ENCODE results near the gene SMARCA1. TPM values are rescaled to one million over a fixed set of nuclear protein-coding genes. Genes with fewer than 3 reads are reported as not detected.

The SMARCA1 gene, protein sequence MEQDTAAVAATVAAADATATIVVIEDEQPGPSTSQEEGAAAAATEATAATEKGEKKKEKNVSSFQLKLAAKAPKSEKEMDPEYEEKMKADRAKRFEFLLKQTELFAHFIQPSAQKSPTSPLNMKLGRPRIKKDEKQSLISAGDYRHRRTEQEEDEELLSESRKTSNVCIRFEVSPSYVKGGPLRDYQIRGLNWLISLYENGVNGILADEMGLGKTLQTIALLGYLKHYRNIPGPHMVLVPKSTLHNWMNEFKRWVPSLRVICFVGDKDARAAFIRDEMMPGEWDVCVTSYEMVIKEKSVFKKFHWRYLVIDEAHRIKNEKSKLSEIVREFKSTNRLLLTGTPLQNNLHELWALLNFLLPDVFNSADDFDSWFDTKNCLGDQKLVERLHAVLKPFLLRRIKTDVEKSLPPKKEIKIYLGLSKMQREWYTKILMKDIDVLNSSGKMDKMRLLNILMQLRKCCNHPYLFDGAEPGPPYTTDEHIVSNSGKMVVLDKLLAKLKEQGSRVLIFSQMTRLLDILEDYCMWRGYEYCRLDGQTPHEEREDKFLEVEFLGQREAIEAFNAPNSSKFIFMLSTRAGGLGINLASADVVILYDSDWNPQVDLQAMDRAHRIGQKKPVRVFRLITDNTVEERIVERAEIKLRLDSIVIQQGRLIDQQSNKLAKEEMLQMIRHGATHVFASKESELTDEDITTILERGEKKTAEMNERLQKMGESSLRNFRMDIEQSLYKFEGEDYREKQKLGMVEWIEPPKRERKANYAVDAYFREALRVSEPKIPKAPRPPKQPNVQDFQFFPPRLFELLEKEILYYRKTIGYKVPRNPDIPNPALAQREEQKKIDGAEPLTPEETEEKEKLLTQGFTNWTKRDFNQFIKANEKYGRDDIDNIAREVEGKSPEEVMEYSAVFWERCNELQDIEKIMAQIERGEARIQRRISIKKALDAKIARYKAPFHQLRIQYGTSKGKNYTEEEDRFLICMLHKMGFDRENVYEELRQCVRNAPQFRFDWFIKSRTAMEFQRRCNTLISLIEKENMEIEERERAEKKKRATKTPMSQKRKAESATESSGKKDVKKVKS
- total RNA-seq (2021) (46.1 to 57.3 TPM (median 54.9 TPM) in 3 replicates), Bru-seq, nascent RNA (percentile 83 among the genes with signal in this experiment)
- long read RNA-seq, experiment 1, full-length matches to known transcripts, result 285 of 463 reads
- long read RNA-seq, experiment 1, partial matches to known transcripts, result 51 of 463 reads
- long read RNA-seq, experiment 1, other reads (novel, unspliced or antisense), result 127 of 463 reads
- long read RNA-seq, experiment 2, full-length matches to known transcripts, result 20 of 87 reads
- long read RNA-seq, experiment 2, partial matches to known transcripts, result 31 of 87 reads
- long read RNA-seq, experiment 2, other reads (novel, unspliced or antisense), result 36 of 87 reads
- long read RNA-seq, experiment 3, transcript SMARCA1-201 (25 exons, 3,564 nt), result major isoform, 7 of 24 reads
- long read RNA-seq, experiment 3, partial matches to known transcripts, result 7 of 24 reads
- long read RNA-seq, experiment 3, other reads (novel, unspliced or antisense), result 6 of 24 reads

- CTCF ChIA-PET, result interaction anchor here (0.6 kb wide), 1 partner anchor 17 kb away, joined by 4 read pairs; the partner anchor contains the start of gene OCRL
- peak within 1 kb of the TSS; percentile 85 for H3K4me3 Mint-ChIP-seq
- peaks cover 5% of the 10 kb centered on the region for H3K9me3 Mint-ChIP-seq
- DNase-seq (ENCODE audit: low spot score), result peak; percentile 39
- H3K4me1 Mint-ChIP-seq, result peaks cover 10% of the 10 kb centered on the region
- H3K27me3 Mint-ChIP-seq (ENCODE audit: low read depth), result peaks cover 3% of the 10 kb centered on the region; the same call in 1 of the 2 replicates
- no peak for TF ChIP-seq ERG (CRISPR knock-in tag; IDR thresholded peaks at IDR 0.05)
- TF ChIP-seq, protein P1, sequence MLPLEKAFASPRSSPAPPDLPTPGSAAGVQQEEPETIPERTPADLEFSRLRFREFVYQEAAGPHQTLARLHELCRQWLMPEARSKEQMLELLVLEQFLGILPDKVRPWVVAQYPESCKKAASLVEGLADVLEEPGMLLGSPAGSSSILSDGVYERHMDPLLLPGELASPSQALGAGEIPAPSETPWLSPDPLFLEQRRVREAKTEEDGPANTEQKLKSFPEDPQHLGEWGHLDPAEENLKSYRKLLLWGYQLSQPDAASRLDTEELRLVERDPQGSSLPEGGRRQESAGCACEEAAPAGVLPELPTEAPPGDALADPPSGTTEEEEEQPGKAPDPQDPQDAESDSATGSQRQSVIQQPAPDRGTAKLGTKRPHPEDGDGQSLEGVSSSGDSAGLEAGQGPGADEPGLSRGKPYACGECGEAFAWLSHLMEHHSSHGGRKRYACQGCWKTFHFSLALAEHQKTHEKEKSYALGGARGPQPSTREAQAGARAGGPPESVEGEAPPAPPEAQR (CRISPR knock-in tag; IDR thresholded peaks at IDR 0.05), result no peak
- 0 out of 2 replicates have a peak, but pooled peaks have one; percentile 25 for TF ChIP-seq SMAD3 (CRISPR knock-in tag; IDR thresholded peaks at IDR 0.05; ENCODE audit: borderline replicate concordance)
- TF ChIP-seq ZNF263 (CRISPR knock-in tag; IDR thresholded peaks at IDR 0.05; ENCODE audit: low read depth), result no peak
- TF ChIP-seq FOXK1 (CRISPR knock-in tag; IDR thresholded peaks at IDR 0.05), result 0 out of 2 replicates have a peak, but pooled peaks have one; percentile 34
- TF ChIP-seq, protein P2, sequence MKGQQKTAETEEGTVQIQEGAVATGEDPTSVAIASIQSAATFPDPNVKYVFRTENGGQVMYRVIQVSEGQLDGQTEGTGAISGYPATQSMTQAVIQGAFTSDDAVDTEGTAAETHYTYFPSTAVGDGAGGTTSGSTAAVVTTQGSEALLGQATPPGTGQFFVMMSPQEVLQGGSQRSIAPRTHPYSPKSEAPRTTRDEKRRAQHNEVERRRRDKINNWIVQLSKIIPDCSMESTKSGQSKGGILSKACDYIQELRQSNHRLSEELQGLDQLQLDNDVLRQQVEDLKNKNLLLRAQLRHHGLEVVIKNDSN (CRISPR knock-in tag; IDR thresholded peaks at IDR 0.05), result no peak
- TF ChIP-seq FOXP1 (CRISPR knock-in tag; IDR thresholded peaks at IDR 0.05; ENCODE audit: borderline replicate concordance), result 0 out of 2 replicates have a peak, but pooled peaks have one; percentile 47
- H3K27ac Mint-ChIP-seq, result peak within 1 kb of the TSS; percentile 94
- ATAC-seq, result peak; percentile 67
- POLR2A ChIA-PET, result no interaction called here
- H3K36me3 Mint-ChIP-seq, result no peaks in the 10 kb centered on the region
Observed at GRCh38 chrX:129523079-129523911, at the start of gene SMARCA1. SMARCA1 (minus strand) TSS chrX:129523490; CDS start chrX:129523370, 120 bp downstream.

- H3K4me3 Mint-ChIP-seq, result no peak overlapping the region
- no peaks in the 10 kb centered on the region for H3K9me3 Mint-ChIP-seq
- DNase-seq (ENCODE audit: low spot score) (no peak), ATAC-seq (no peak)
- POLR2A ChIA-PET, result no interaction called here
- TF ChIP-seq NR2C2 (CRISPR knock-in tag; IDR thresholded peaks at IDR 0.05), result no peak
- H3K36me3 Mint-ChIP-seq, result peaks cover 52% of the 10 kb centered on the region
- H3K4me1 Mint-ChIP-seq, result no peaks in the 10 kb centered on the region
- no peak overlapping the region for H3K27ac Mint-ChIP-seq
- CTCF ChIA-PET, result no interaction called here
- H3K27me3 Mint-ChIP-seq (ENCODE audit: low read depth), result no peaks in the 10 kb centered on the region
Observed at GRCh38 chrX:129572422-129572821, 49.1 kb upstream of the SMARCA1 start.

- ChIA-PET CTCF (no interaction called here), POLR2A (no interaction called here)
- H3K36me3 Mint-ChIP-seq, result peaks cover 45% of the 10 kb centered on the region
- H3K27me3 Mint-ChIP-seq (ENCODE audit: low read depth), result no peaks in the 10 kb centered on the region
- H3K4me1 Mint-ChIP-seq, result peaks cover 12% of the 10 kb centered on the region
- ATAC-seq, result no peak
- no peak for DNase-seq (ENCODE audit: low spot score)
- no peak overlapping the region for H3K27ac Mint-ChIP-seq
- no peaks in the 10 kb centered on the region for H3K9me3 Mint-ChIP-seq
- H3K4me3 Mint-ChIP-seq, result no peak overlapping the region
- no peak for TF ChIP-seq FOXK1 (CRISPR knock-in tag; IDR thresholded peaks at IDR 0.05)
- no peak for TF ChIP-seq TEAD4 (CRISPR knock-in tag; IDR thresholded peaks at IDR 0.05)
- TF ChIP-seq, protein P3, sequence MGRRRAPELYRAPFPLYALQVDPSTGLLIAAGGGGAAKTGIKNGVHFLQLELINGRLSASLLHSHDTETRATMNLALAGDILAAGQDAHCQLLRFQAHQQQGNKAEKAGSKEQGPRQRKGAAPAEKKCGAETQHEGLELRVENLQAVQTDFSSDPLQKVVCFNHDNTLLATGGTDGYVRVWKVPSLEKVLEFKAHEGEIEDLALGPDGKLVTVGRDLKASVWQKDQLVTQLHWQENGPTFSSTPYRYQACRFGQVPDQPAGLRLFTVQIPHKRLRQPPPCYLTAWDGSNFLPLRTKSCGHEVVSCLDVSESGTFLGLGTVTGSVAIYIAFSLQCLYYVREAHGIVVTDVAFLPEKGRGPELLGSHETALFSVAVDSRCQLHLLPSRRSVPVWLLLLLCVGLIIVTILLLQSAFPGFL (CRISPR knock-in tag; IDR thresholded peaks at IDR 0.05; ENCODE audit: borderline replicate concordance), result no peak
- no peak for TF ChIP-seq KAT7 (CRISPR knock-in tag; IDR thresholded peaks at IDR 0.05; ENCODE audit: borderline replicate concordance)
- no peak for TF ChIP-seq GRHL2 (CRISPR knock-in tag; IDR thresholded peaks at IDR 0.05; ENCODE audit: insufficient replicate concordance, severe bottlenecking)
- no peak for TF ChIP-seq ZNF416 (CRISPR knock-in tag; IDR thresholded peaks at IDR 0.05)
- no peak for TF ChIP-seq GABPB1 (CRISPR knock-in tag; IDR thresholded peaks at IDR 0.05)
- TF ChIP-seq CBFB (CRISPR knock-in tag; IDR thresholded peaks at IDR 0.05; ENCODE audit: low read depth), result no peak
- TF ChIP-seq, protein P4, sequence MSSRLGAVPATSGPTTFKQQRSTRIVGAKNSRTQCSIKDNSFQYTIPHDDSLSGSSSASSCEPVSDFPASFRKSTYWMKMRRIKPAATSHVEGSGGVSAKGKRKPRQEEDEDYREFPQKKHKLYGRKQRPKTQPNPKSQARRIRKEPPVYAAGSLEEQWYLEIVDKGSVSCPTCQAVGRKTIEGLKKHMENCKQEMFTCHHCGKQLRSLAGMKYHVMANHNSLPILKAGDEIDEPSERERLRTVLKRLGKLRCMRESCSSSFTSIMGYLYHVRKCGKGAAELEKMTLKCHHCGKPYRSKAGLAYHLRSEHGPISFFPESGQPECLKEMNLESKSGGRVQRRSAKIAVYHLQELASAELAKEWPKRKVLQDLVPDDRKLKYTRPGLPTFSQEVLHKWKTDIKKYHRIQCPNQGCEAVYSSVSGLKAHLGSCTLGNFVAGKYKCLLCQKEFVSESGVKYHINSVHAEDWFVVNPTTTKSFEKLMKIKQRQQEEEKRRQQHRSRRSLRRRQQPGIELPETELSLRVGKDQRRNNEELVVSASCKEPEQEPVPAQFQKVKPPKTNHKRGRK (CRISPR knock-in tag; IDR thresholded peaks at IDR 0.05; ENCODE audit: borderline replicate concordance), result no peak
Observed at GRCh38 chrX:129568349-129568748, 45.1 kb upstream of the SMARCA1 start.

Measured in WTC11 (cell line).